Measurements from ENCODE around the gene VCX3B.

GRCh38 chrX:8418301-8418700 lies 46.3 kb upstream of the VCX3B start:
- TF ChIP-seq CTCF (IDR thresholded peaks at IDR 0.05; ENCODE audit: extremely low read depth in 1 of 2, insufficient read depth in 1 of 2, low read depth in 1 of 2, low read length in 2 of 2) (no peak), POLR2AphosphoS5 (IDR thresholded peaks at IDR 0.05; ENCODE audit: insufficient read depth, low read depth, low read length) (no peak), JUN (IDR thresholded peaks at IDR 0.05; ENCODE audit: borderline replicate concordance, insufficient read depth, insufficient read length, low read depth) (no peak), EZH2 (IDR thresholded peaks at IDR 0.05; ENCODE audit: borderline replicate concordance, low read depth, low read length, severe bottlenecking) (no peak)
